HG03521 (cell line): Measurements from ENCODE around the gene PACSIN1.

ENCODE experiments used
- ATAC-seq: cut with Tn5 transposase; IDR thresholded peaks from one replicate; pipeline ENCODE4 v1.9.1; 2021; ENCODE audit warnings: mild to moderate bottlenecking, moderate library complexity; ENCODE audit not compliant: unreplicated experiment

Gene PACSIN1

GRCh38 chr6:34578445-34579262, 112.8 kb downstream of the PACSIN1 start:
- no peak for ATAC-seq

- ATAC-seq = no peak
Measured at GRCh38 chr6:34580707-34581560, 115.1 kb downstream of the PACSIN1 start.

GRCh38 chr6:34581561-34581920, 115.7 kb downstream of the PACSIN1 start:
- no peak for ATAC-seq

GRCh38 chr6:34583461-34583860, 117.6 kb downstream of the PACSIN1 start:
- ATAC-seq = no peak

GRCh38 chr6:34583861-34584604, 118.2 kb downstream of the PACSIN1 start:
- ATAC-seq = no peak

- ATAC-seq = no peak
Measured at GRCh38 chr6:34584694-34585093, 118.8 kb downstream of the PACSIN1 start.
